ENCODE measurements around the gene EFHC1.

EFHC1 gene

DNA sequence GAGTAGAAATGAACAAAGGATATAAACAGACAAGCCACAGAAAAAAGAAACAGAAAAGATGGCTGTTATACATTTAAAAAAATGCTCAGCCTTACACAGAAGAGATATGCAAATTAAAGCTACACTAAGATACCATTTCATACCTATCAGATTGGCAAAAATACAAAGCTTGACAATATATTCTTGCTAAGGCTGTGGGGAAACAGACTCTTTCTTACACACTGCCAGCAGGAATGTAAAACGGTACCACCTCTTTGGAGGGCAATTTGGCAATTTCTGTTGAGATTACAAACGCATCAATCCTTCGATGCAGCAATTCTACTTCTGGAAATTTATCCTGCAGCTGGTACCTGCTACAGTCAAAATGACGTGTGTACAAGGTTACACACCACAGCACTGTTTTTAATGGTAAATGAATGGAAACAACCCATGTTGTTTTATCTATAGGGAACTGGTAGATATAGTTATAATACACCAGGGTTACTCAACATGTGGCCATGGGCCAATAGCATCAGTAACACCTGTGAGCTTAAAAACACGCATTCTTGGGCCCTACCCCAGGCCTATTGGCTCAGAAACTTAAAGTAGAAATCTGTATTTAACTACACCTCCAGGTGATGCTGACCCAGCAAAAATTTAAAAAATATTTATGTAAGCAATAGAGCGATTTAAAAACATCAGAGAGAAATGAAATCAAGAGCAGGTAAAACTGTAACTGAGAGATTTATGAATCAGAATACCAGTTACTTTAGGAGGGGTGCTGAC, 103.4 kb downstream of the EFHC1 start:
- no peak for DNase-seq

- DNase-seq = no peak
Observed at GRCh38 chr6:52524918-52525317, 104.8 kb downstream of the EFHC1 start.

GRCh38 chr6:52526634-52527033, 106.5 kb downstream of the EFHC1 start:
- DNase-seq = no peak

DNA sequence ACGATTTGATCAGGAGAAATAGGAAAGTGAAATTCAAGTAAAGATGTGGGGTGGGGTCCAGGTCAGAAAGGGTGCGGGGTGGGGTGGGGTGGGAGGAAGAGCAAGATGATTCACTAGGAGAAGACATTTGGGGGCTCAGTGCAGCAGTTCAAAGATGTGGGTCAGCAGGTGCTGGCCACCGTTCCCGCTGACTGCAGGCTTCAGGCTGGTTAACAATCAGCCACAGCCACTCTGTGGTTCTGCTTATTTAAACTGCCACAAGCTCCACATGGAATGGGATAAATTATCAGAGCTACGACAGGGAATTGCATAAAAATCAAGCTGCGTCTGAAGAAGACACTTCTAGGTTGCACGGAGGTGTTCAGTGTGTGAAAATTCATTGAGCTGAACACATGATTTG, 107.3 kb downstream of the EFHC1 start:
- no peak for DNase-seq

GRCh38 chr6:52529311-52529710, 109.2 kb downstream of the EFHC1 start:
- no peak for DNase-seq

- no peak for DNase-seq
Observed at GRCh38 chr6:52530351-52530750, 110.2 kb downstream of the EFHC1 start.

DNA sequence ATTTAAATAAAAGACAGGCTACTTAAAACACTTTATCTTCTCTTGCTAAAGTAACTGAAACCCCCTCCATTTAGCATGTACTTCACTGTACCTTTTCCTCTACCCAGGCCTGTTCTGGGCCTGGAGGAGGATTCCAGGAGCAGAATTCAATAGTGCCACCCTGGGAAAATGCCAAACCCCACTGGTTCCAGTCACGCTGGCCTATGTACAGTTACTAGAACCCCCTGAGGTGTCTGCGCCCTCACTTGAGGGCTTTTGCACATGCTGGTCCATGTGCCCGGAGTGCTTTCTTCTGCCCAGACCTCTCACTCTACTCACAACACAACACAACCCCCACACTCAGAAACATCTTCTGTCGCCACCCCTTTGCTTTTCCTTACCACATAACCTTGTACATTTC, 111.3 kb downstream of the EFHC1 start:
- no peak for DNase-seq

DNA sequence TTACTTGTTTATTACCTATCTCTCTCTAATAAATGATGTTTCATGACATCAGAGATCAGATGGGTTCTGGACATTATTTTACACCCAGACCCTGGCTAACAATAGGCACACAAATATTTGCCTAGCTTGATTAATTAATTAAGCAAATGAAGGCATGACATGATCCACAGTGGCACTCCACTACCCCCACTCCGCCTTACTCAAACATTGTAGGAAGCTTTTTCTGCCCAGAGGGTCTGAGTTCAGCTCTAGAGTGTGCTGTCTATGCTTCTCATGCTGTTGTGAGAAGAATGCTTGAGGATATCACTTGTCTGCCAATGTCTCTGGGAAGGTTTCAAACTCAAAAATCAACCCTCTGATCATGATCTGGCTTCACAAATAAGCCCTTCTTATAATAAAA, 111.7 kb downstream of the EFHC1 start:
- no peak for DNase-seq

DNA sequence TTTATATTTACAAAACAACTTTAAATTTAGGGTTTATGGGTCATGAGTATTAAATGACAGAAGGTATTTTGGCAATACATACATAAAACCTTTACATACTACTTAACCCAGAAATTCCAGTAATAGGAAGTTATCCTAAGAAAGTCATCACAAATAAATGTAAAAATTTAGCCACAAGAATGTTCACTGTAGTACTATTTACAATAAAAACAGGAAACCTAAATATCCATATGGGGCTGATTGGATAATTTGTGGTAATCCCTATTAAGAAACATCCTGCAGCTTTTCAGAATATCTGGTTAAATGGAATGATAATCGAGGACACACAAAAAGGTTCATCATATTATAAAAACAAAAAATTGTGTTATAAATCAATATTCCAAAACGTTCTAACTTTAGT, 112.3 kb downstream of the EFHC1 start:
- no peak for DNase-seq

DNA sequence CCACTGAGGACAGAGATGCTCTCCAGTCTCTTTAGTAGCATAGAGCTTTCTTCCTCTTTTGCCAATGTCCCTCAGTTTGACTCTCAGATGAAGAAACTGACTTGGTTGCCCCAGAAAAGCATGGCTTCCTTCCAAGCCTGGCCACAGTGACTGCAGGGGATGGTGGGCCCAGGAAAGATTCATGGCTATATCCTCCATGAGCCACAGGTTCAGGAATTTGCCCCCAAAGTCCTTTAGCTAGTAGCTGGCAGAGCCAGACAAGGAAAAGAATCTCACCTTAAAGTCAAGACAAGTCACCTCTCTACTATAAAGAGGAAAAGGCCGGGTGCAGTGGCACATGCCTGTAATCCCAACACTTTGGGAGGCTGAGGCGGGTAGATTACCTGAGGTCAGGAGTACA, 113.3 kb downstream of the EFHC1 start:
- no peak for DNase-seq

- DNase-seq = no peak
Observed at GRCh38 chr6:52534363-52534762, 114.2 kb downstream of the EFHC1 start.

- no peak for DNase-seq
Observed at GRCh38 chr6:52534966-52535390, 114.8 kb downstream of the EFHC1 start.

DNA sequence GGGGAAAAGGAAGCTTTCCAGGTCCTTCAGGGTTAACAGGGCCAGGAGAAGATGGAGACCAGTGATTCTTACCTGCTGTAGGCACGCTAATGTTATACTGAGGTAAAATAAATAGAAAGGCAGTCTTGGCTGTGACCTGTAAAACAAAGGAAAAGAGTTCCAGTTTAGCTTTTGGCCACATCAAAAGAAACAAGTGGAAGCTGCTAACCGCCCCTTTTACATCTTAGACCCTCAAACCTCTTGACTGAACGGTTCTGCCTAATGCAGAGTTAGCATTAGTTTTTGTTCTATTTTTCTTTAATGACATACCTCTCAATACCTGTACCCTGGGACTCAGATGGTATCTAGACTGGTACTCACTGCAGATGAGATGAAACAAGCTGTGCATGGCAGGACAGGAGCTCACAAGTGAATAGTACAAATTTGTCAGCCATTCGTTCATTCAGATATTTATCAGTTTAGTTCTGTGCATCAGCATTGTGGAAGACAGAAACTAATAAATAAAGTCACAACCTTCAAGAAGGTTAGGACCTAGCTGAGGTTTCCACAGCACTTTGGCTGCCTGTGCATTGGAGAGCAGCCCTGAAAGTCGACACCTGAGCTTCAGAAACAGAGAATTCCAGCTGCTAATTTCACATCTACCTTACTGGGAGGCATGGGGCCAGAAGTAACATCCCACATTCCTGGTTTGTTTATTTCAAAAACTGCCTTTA, 115.7 kb downstream of the EFHC1 start:
- no peak for DNase-seq

GRCh38 chr6:52536424-52536916, 116.3 kb downstream of the EFHC1 start:
- DNase-seq = no peak

DNA sequence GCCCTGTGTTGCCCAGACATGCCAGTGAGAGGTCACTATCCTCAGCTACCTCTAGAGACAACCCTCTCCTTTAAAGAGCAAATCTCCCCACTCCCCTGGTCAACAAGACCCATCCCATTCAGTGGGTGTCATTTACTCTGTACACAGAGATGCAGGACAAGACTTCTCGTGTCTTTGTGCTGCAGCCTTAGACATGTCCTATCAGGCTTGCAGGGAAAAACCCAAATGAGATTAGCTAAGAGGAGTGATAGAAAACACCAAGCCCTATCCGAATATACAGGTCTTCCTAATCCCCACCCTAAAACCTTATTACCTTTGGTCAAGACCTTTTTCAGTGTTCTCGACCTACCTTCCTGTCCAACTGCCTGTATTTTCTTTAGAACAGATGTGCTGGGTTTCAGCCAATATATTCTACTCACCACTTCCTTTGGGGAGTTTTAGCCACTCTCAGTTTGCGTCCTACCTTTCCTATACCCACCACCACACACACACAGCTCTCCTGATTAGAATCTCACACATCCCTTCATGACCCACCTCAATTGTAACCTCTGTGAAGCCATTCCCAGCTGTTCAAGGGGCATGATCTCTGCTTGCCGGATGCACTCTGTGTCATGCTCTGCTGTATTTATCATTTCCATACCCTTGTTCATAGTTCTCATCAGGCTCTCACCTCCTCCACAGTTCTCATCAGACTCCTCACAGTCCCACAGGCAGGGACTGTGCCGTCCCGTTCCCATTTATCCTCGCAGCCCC, 117.0 kb downstream of the EFHC1 start:
- no peak for DNase-seq

GRCh38 chr6:52538252-52538900, 118.2 kb downstream of the EFHC1 start:
- DNase-seq = no peak

DNA sequence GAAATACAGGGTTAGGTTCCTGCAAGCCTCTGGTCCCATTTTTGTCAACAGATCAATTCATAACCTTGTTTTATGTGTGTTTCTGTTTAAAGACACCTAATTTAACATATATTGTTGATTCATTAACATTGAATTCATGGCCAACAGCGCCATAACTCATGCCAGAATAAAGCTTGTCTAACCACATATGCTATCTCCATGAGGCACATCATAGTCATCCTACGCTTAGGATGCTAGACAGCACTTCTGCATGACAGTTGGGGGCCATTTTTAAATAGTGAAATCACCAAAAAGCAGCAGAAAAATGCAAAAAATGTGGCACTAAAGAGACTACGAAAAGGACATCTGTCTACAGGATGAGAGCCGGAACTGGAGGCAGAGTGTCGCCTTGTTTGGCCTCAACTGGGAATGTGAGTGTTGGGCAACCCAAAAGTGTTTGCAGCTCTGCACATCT, 118.8 kb downstream of the EFHC1 start:
- no peak for DNase-seq

DNA sequence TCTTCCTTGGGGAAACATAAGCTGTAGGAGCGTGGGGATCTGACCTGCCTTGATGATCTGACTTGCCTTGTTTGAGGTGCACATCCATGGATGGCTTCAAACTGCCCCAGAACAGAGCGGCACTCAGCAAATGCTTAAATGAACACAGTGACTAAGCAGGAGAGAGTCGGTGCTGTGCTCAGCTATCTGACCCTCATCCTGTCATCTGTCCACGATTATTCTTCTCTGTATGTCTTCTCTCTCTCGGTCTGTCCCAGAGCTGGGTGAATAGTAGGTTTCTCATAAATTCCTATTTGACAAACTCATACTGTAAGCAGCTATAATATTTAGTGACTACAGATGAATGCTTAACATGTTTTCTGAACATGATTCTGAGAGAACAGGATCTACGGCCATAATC, 119.5 kb downstream of the EFHC1 start:
- no peak for DNase-seq

GRCh38 chr6:52540286-52540902, 120.3 kb downstream of the EFHC1 start:
- DNase-seq = no peak

GRCh38 chr6:52541135-52541534, 121.0 kb downstream of the EFHC1 start:
- DNase-seq = no peak

DNA sequence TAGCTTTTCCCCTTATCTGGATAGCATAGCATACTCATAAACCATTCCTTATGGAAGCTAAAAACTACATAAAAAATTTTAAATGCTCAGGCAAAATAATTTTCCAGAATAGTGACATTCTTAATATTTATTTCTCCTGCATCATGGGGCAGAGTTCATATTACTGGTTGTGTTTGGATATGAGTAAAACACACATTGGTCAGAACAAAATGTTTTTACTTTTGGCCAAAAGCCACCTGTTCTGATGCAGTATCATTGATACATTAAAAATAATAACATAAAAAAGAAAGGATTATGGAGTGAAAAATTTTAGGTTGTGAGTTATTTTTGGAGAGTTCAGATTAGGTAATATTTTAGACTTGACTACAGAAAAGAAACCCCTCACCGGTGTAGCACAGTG, 123.1 kb downstream of the EFHC1 start:
- DNase-seq = no peak
